NCI-H2107 treated with DMSO at 0.1 percent for 48 hours (cell line): ENCODE results near the gene LYPD1.

Experiments
- DNase-seq: peaks from one replicate; lab custom pipeline; 2025; ENCODE audit not compliant: unreplicated experiment; lab: John Stamatoyannopoulos, UW

LYPD1 gene

GRCh38 chr2:132668987-132669907 is 758 bp downstream of the LYPD1 start:
- no peak for DNase-seq

GRCh38 chr2:132668189-132668823 is 1.7 kb downstream of the LYPD1 start:
- DNase-seq, result no peak

- no peak for DNase-seq
Observed at GRCh38 chr2:132667706-132668105, 2.3 kb downstream of the LYPD1 start.

GRCh38 chr2:132665401-132666140 is 4.4 kb downstream of the LYPD1 start:
- no peak for DNase-seq

- DNase-seq, result no peak
Observed at GRCh38 chr2:132664096-132664495, 5.9 kb downstream of the LYPD1 start.

- DNase-seq, result no peak
Observed at GRCh38 chr2:132662732-132663131, 7.3 kb downstream of the LYPD1 start.

- no peak for DNase-seq
Observed at GRCh38 chr2:132659331-132659730, 10.7 kb downstream of the LYPD1 start.

GRCh38 chr2:132656266-132656975 is 13.6 kb downstream of the LYPD1 start:
- no peak for DNase-seq

- DNase-seq, result no peak
Observed at GRCh38 chr2:132654968-132655367, 15.0 kb downstream of the LYPD1 start.

- no peak for DNase-seq
Observed at GRCh38 chr2:132654335-132654734, 15.7 kb downstream of the LYPD1 start.

GRCh38 chr2:132652474-132652873 is 17.5 kb downstream of the LYPD1 start:
- DNase-seq, result no peak

- no peak for DNase-seq
Observed at GRCh38 chr2:132651115-132652045, 18.6 kb downstream of the LYPD1 start.

- no peak for DNase-seq
Observed at GRCh38 chr2:132646540-132647108, 23.4 kb downstream of the LYPD1 start.

GRCh38 chr2:132645722-132646539 is 24.1 kb downstream of the LYPD1 start:
- no peak for DNase-seq

GRCh38 chr2:132645176-132645575 is 24.8 kb downstream of the LYPD1 start:
- no peak for DNase-seq

- no peak for DNase-seq
Observed at GRCh38 chr2:132642415-132642814, 27.6 kb downstream of the LYPD1 start.

GRCh38 chr2:132641819-132642218 is 28.2 kb downstream of the LYPD1 start:
- DNase-seq, result no peak

- DNase-seq, result no peak
Observed at GRCh38 chr2:132640116-132640515, 29.9 kb downstream of the LYPD1 start.
